Suprapubic skin (tissue), 4 donors: ENCODE data around the gene DDX56.

ENCODE experiments used
- CTCF ChIP-seq, 2 donors: fragments of 200-600 bp in 1 of 2; fragments of 450-650 bp in 1 of 2; sonication (generic) in 1 of 2; IDR thresholded peaks; one replicate each; pipeline ENCODE4 v1.5.1; 2016 to 2019; ENCODE audit warnings: antibody characterized with exemption in 2 of 2, mild to moderate bottlenecking in 1 of 2, moderate library complexity in 1 of 2
- EP300 ChIP-seq: sonication (generic); formaldehyde crosslinking; IDR thresholded peaks from one replicate; pipeline ENCODE4 v1.6.1; 2017; ENCODE audit warnings: antibody characterized with exemption
- POLR2A ChIP-seq, 2 donors: fragments of 450-650 bp; IDR thresholded peaks; one replicate each; pipeline ENCODE4 v1.6.1; 2017; ENCODE audit warnings: antibody characterized with exemption in 2 of 2, mild to moderate bottlenecking in 2 of 2, moderate library complexity in 2 of 2
- POLR2AphosphoS5 ChIP-seq, 3 donors: sonication (generic); formaldehyde crosslinking; IDR thresholded peaks; one replicate each; pipeline ENCODE4 v1.6.1; 2017; ENCODE audit warnings: antibody characterized with exemption in 3 of 3

GRCh38 chr7:44580945-44581878 lies 7.5 kb upstream of the DDX56 start:
- TF ChIP-seq CTCF (IDR thresholded peaks at IDR 0.05) (no peak), EP300 (no peak), POLR2A (IDR thresholded peaks at IDR 0.05) (no peak), POLR2AphosphoS5 (IDR thresholded peaks at IDR 0.05) (no peak)
